ENCODE results near the gene NFIC.

NFIC gene

GRCh38 chr19:3378352-3379150, 12.2 kb downstream of the NFIC start:
- no peak overlapping the region for H3K4me3 ChIP-seq
- TF ChIP-seq, protein P1, sequence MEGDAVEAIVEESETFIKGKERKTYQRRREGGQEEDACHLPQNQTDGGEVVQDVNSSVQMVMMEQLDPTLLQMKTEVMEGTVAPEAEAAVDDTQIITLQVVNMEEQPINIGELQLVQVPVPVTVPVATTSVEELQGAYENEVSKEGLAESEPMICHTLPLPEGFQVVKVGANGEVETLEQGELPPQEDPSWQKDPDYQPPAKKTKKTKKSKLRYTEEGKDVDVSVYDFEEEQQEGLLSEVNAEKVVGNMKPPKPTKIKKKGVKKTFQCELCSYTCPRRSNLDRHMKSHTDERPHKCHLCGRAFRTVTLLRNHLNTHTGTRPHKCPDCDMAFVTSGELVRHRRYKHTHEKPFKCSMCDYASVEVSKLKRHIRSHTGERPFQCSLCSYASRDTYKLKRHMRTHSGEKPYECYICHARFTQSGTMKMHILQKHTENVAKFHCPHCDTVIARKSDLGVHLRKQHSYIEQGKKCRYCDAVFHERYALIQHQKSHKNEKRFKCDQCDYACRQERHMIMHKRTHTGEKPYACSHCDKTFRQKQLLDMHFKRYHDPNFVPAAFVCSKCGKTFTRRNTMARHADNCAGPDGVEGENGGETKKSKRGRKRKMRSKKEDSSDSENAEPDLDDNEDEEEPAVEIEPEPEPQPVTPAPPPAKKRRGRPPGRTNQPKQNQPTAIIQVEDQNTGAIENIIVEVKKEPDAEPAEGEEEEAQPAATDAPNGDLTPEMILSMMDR (IDR thresholded peaks at IDR 0.05) = no peak
- H3K27ac ChIP-seq = peak overlapping the region; percentile 15 to 67
- DNase-seq (ENCODE audit: low spot score) = no peak

DNA sequence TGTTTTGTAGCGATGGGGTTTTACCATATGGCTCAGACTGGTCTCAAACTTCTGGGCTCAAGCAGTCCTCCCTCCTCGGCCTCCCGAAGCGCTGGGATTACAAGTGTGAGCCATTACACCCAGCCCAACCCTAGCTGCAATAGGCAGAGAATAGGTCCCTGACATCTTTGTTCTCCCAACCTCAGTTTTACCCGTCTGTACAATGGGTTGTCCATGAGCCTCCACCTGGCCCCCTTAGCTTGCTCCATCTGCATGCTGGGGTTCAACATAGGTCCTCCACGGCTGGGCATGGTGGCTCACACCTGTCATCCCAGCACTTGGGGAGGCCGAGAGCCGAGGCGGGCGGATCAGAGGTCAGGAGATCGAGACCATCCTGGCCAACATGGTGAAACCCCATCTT, 14.4 kb downstream of the NFIC start:
- TF ChIP-seq, protein P1 (IDR thresholded peaks at IDR 0.05) = no peak
- Histone ChIP-seq H3K4me3 (no peak overlapping the region), H3K27ac (peak overlapping the region in 1 of 2 donors; percentile 17)
- no peak for DNase-seq (ENCODE audit: low spot score)

DNA sequence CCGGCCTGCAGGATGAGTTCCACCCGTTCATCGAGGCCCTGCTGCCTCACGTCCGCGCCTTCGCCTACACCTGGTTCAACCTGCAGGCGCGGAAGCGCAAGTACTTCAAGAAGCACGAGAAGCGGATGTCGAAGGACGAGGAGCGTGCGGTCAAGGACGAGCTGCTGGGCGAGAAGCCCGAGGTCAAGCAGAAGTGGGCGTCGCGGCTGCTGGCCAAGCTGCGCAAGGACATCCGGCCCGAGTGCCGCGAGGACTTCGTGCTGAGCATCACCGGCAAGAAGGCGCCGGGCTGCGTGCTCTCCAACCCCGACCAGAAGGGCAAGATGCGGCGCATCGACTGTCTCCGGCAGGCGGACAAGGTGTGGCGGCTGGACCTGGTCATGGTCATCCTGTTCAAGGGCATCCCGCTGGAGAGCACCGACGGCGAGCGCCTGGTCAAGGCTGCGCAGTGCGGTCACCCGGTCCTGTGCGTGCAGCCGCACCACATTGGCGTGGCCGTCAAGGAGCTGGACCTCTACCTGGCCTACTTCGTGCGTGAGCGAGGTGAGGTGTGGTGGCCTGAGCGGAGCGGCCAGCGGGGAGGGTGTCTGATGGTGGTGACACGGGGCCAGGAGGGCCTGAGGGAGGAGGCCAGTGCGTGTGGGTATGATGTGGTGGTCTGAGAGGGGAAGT, 15.5 kb downstream of the NFIC start:
- no peak for DNase-seq (ENCODE audit: low spot score)
- Histone ChIP-seq H3K27ac (peak overlapping the region in 1 of 2 donors; percentile 80), H3K4me3 (no peak overlapping the region)
- TF ChIP-seq, protein P1 (IDR thresholded peaks at IDR 0.05) = no peak

DNA sequence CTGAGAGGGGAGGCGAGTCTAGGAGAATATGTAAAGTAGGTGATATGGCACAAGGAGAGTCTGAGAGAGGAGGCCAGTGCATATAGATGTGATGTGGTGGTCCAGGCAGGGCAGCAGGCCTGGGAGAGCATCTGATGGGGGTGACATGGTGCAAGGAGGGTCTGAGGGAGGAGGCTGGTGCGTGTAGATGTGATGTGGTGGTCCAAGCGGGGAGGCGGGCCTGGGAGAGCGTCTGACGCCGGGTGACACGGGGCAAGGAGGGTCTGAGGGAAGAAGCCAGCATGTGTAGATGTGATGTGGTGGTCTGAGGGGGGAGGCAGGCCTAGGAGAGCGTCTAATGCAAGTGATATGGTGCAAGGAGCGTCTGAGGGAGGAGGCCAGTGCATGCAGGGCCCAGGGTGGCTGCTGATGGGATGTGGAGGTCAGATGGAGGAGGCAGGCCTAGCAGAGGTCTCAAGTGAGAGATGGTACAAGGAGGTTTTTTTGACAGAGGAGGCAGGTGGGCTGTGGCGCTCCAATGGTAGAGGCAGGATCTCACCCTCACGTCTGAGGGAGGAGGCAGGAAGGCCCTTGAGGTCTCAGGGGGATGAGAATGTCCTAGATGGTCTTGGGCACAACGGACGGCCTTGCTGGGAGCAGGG, 16.2 kb downstream of the NFIC start:
- TF ChIP-seq, protein P1 (IDR thresholded peaks at IDR 0.05) = no peak
- no peak for DNase-seq (ENCODE audit: low spot score)
- peak overlapping the region; percentile 7 to 80 for H3K27ac ChIP-seq

DNA sequence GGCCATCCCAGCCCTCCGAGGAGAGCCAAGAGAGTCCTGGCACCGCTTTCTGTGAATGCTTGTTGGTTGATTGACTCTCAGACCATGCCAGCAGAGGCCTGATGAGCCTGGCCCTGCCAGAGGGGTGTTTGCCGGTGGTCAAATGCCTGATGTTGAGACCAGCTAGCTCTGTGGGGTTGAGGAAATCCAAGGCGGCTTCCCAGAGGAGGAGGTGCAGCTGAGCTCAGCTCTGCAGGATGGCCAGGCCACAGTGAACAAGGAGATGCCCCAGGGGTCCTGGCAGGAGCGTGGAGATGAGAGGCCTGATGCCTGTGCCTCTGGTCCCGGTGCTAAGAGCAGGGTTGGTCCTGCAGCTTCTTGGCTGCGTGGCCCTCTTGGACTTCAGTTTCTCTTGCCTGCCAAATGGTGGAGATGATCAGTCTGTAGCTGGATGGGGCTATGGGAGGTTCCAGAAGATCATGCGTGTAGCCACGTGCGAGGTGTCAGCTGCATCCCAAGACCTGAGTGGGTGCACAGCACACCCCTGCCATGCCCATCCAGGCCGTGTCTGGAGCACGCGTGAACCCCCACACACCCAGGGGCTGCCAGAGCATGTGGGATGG, 16.8 kb downstream of the NFIC start:
- no peak for DNase-seq (ENCODE audit: low spot score)

More for the DNA sequence above, 16.2 kb downstream of the NFIC start:
- H3K4me3 ChIP-seq = peak overlapping the region; percentile 45

GRCh38 chr19:3386447-3387234, 20.3 kb downstream of the NFIC start:
- Histone ChIP-seq H3K4me3 (peak overlapping the region; percentile 34), H3K27ac (peak overlapping the region; percentile 74 to 95)
- DNase-seq (ENCODE audit: low spot score) = no peak
- TF ChIP-seq, protein P1 (IDR thresholded peaks at IDR 0.05) = no peak

More for the DNA sequence above, 16.8 kb downstream of the NFIC start:
- peak overlapping the region; percentile 79 to 80 for H3K27ac ChIP-seq
- TF ChIP-seq, protein P1 (IDR thresholded peaks at IDR 0.05) = no peak
- H3K4me3 ChIP-seq = peak overlapping the region; percentile 45
